WTC11 (cell line): Measurements from ENCODE around the gene FITM1. TPM values are rescaled to one million over a fixed set of nuclear protein-coding genes. Genes with fewer than 3 reads are reported as not detected.

Source experiments
- ATF1 ChIP-seq: sonication (generic); formaldehyde crosslinking; IDR thresholded peaks from 2 replicates; pipeline ENCODE4 v1.8.1; 2023; ENCODE audit warnings: mild to moderate bottlenecking, moderate library complexity, missing genetic modification reagents
- CDX4 ChIP-seq: fragments of 250-450 bp; sonication (Bioruptor Pico); IDR thresholded peaks from 2 replicates; pipeline ENCODE4 v1.9.0; 2021; ENCODE audit warnings: moderate library complexity, mild to moderate bottlenecking, inconsistent platforms, borderline replicate concordance
- E2F5 ChIP-seq: sonication (generic); formaldehyde crosslinking; IDR thresholded peaks from 2 replicates; pipeline ENCODE4 v1.8.1; 2022; ENCODE audit warnings: mild to moderate bottlenecking, moderate library complexity, missing genetic modification reagents
- ELF4 ChIP-seq: sonication (generic); formaldehyde crosslinking; IDR thresholded peaks from 2 replicates; pipeline ENCODE4 v1.8.1; 2022; ENCODE audit warnings: low read depth, mild to moderate bottlenecking, moderate library complexity, missing genetic modification reagents
- ETV6 ChIP-seq: sonication (generic); formaldehyde crosslinking; IDR thresholded peaks from 2 replicates; pipeline ENCODE4 v1.8.1; 2022; ENCODE audit warnings: mild to moderate bottlenecking, missing genetic modification reagents
- FOXJ3 ChIP-seq: sonication (generic); formaldehyde crosslinking; IDR thresholded peaks from 2 replicates; pipeline ENCODE4 v1.9.0; 2021; ENCODE audit warnings: missing genetic modification reagents, mild to moderate bottlenecking, borderline replicate concordance
- FOXK1 ChIP-seq: sonication (generic); formaldehyde crosslinking; IDR thresholded peaks from 2 replicates; pipeline ENCODE4 v1.8.0; 2022; ENCODE audit warnings: mild to moderate bottlenecking, moderate library complexity, missing genetic modification reagents
- GTF2I ChIP-seq: fragments of 250-450 bp; sonication (Bioruptor Pico); conservative IDR thresholded peaks from 2 replicates; pipeline ENCODE4 v1.4.0; 2021; ENCODE audit warnings: mild to moderate bottlenecking
- IRF1 ChIP-seq: sonication (generic); formaldehyde crosslinking; IDR thresholded peaks from 2 replicates; pipeline ENCODE4 v1.8.0; 2023; ENCODE audit warnings: missing genetic modification reagents
- MXD4 ChIP-seq: fragments of 250-450 bp; sonication (Bioruptor Pico); IDR thresholded peaks from 2 replicates; pipeline ENCODE4 v1.8.0; 2021; ENCODE audit warnings: mild to moderate bottlenecking, moderate library complexity, borderline replicate concordance
- NR1H2 ChIP-seq: sonication (generic); formaldehyde crosslinking; IDR thresholded peaks from 2 replicates; pipeline ENCODE4 v1.9.0; 2021; ENCODE audit warnings: mild to moderate bottlenecking, moderate library complexity, missing genetic modification reagents
- PRRX2 ChIP-seq: fragments of 250-450 bp; sonication (Bioruptor Pico); IDR thresholded peaks from 2 replicates; pipeline ENCODE4 v1.8.0; 2021; ENCODE audit warnings: mild to moderate bottlenecking
- RELA ChIP-seq: sonication (generic); formaldehyde crosslinking; IDR thresholded peaks from 2 replicates; pipeline ENCODE4 v1.8.1; 2022; ENCODE audit warnings: missing genetic modification reagents, mild to moderate bottlenecking, borderline replicate concordance
- RORB ChIP-seq: fragments of 250-450 bp; sonication (Bioruptor Pico); IDR thresholded peaks from 2 replicates; pipeline ENCODE4 v1.9.0; 2021; ENCODE audit warnings: mild to moderate bottlenecking
- SMAD3 ChIP-seq: sonication (generic); formaldehyde crosslinking; IDR thresholded peaks from 2 replicates; pipeline ENCODE4 v1.8.0; 2022; ENCODE audit warnings: missing genetic modification reagents, mild to moderate bottlenecking, borderline replicate concordance
- SMAD4 ChIP-seq: sonication (generic); formaldehyde crosslinking; IDR thresholded peaks from 2 replicates; pipeline ENCODE4 v1.8.0; 2022; ENCODE audit warnings: mild to moderate bottlenecking, missing genetic modification reagents
- SP1 ChIP-seq: sonication (generic); formaldehyde crosslinking; conservative IDR thresholded peaks from 2 replicates; pipeline ENCODE4 v1.8.1; 2022; ENCODE audit warnings: missing genetic modification reagents
- TEAD4 ChIP-seq: sonication (generic); formaldehyde crosslinking; IDR thresholded peaks from 2 replicates; pipeline ENCODE4 v1.8.0; 2022; ENCODE audit warnings: mild to moderate bottlenecking, missing genetic modification reagents
- ZNF232 ChIP-seq: sonication (generic); formaldehyde crosslinking; IDR thresholded peaks from 2 replicates; pipeline ENCODE4 v1.8.0; 2022; ENCODE audit warnings: mild to moderate bottlenecking, missing genetic modification reagents
- ZNF416 ChIP-seq: fragments of 250-450 bp; sonication (Bioruptor Pico); IDR thresholded peaks from 2 replicates; pipeline ENCODE4 v1.9.0; 2021; ENCODE audit warnings: mild to moderate bottlenecking, inconsistent platforms
- ZNF512 ChIP-seq: sonication (generic); formaldehyde crosslinking; IDR thresholded peaks from 2 replicates; pipeline ENCODE4 v1.8.1; 2022; ENCODE audit warnings: missing genetic modification reagents, borderline replicate concordance
- ZSCAN18 ChIP-seq: fragments of 250-450 bp; sonication (Bioruptor Pico); IDR thresholded peaks from 2 replicates; pipeline ENCODE4 v2.1.2; 2022; ENCODE audit warnings: mild to moderate bottlenecking, moderate library complexity
- total RNA-seq: library from RNA; stranded (reverse); gene quantifications from 3 replicates; pipeline ENCODE4 v1.2.3, GENCODE V29; 2021
- TF ChIP-seq, protein P1 (sequence below): sonication (generic); formaldehyde crosslinking; IDR thresholded peaks from 2 replicates; pipeline ENCODE4 v1.8.1; 2023; ENCODE audit warnings: mild to moderate bottlenecking, missing genetic modification reagents, moderate library complexity
- TF ChIP-seq, protein P2 (sequence below): sonication (generic); formaldehyde crosslinking; IDR thresholded peaks from 2 replicates; pipeline ENCODE4 v1.8.0; 2023; ENCODE audit warnings: mild to moderate bottlenecking, missing genetic modification reagents
- TF ChIP-seq, protein P3 (sequence below): sonication (generic); formaldehyde crosslinking; IDR thresholded peaks from 2 replicates; pipeline ENCODE4 v1.8.1; 2023; ENCODE audit warnings: mild to moderate bottlenecking, missing genetic modification reagents, moderate library complexity
- TF ChIP-seq, protein P4 (sequence below): sonication (generic); formaldehyde crosslinking; IDR thresholded peaks from 2 replicates; pipeline ENCODE4 v1.8.1; 2023; ENCODE audit warnings: mild to moderate bottlenecking, missing genetic modification reagents

The FITM1 gene
- total RNA-seq, 1 experiment from 2014 or later: not detected

DNA sequence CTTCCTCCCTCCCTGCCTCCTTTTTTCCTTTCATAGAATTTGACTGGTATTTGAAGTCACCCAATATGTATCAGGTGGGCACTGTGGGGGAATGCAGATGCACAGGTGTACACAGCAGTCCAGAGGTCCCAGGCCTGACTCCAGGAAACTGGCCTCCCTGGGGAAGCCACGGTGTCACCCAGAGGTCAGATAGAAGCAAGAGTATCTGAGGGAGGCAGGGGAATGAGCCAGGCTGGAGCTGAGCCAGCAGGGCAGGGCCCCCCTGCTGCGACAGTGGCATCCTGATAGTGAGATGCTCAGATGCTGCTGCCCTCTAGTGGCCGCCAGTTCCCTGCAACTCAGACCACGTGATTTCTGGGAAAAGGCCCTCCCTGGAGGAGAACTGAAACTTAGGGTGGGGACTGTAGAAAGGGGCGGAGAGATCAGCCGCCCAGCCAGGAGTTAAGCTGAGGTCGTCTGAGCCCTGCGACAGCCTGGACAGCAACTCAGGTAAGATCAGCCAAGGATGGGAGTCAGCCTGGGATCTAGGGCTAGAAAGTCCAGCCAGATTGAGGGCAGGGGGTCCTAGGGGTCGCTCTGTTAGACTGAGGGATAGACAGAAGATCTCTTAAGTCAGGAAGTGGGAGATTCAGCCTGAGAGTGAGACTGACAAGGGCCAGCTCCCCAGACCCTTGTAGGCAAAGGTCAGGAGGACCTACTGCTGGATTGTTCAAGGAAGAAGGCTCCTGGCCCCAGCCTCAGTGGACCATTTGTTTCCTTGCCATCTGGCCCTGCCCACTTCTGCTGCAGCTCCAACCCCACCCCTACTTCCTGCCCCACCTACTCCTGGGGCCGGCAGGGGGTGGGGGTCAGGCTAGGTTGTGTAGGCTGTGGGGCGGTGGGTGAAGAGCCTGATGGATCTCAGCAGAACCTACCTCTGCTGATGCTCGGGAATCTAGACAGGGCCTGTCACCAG, 30.7 kb downstream of the FITM1 start, which contains the start of gene IRF9 (continued):
- no peak for TF ChIP-seq ZNF512 (CRISPR knock-in tag)
- TF ChIP-seq, protein P1, sequence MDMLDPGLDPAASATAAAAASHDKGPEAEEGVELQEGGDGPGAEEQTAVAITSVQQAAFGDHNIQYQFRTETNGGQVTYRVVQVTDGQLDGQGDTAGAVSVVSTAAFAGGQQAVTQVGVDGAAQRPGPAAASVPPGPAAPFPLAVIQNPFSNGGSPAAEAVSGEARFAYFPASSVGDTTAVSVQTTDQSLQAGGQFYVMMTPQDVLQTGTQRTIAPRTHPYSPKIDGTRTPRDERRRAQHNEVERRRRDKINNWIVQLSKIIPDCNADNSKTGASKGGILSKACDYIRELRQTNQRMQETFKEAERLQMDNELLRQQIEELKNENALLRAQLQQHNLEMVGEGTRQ (CRISPR knock-in tag): peak; percentile 96
- TF ChIP-seq ZSCAN18 (CRISPR knock-in tag): no peak
- TF ChIP-seq RORB: no peak
- TF ChIP-seq, protein P2, sequence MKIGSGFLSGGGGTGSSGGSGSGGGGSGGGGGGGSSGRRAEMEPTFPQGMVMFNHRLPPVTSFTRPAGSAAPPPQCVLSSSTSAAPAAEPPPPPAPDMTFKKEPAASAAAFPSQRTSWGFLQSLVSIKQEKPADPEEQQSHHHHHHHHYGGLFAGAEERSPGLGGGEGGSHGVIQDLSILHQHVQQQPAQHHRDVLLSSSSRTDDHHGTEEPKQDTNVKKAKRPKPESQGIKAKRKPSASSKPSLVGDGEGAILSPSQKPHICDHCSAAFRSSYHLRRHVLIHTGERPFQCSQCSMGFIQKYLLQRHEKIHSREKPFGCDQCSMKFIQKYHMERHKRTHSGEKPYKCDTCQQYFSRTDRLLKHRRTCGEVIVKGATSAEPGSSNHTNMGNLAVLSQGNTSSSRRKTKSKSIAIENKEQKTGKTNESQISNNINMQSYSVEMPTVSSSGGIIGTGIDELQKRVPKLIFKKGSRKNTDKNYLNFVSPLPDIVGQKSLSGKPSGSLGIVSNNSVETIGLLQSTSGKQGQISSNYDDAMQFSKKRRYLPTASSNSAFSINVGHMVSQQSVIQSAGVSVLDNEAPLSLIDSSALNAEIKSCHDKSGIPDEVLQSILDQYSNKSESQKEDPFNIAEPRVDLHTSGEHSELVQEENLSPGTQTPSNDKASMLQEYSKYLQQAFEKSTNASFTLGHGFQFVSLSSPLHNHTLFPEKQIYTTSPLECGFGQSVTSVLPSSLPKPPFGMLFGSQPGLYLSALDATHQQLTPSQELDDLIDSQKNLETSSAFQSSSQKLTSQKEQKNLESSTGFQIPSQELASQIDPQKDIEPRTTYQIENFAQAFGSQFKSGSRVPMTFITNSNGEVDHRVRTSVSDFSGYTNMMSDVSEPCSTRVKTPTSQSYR (CRISPR knock-in tag): no peak
- no peak for TF ChIP-seq SMAD4 (CRISPR knock-in tag)
- TF ChIP-seq IRF1 (CRISPR knock-in tag): no peak
- TF ChIP-seq, protein P3, sequence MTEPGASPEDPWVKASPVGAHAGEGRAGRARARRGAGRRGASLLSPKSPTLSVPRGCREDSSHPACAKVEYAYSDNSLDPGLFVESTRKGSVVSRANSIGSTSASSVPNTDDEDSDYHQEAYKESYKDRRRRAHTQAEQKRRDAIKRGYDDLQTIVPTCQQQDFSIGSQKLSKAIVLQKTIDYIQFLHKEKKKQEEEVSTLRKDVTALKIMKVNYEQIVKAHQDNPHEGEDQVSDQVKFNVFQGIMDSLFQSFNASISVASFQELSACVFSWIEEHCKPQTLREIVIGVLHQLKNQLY (CRISPR knock-in tag): no peak
- no peak for TF ChIP-seq MXD4
- no peak for TF ChIP-seq ATF1 (CRISPR knock-in tag)
- TF ChIP-seq GTF2I: no peak
- TF ChIP-seq E2F5 (CRISPR knock-in tag): no peak
- TF ChIP-seq TEAD4: no peak
- no peak for TF ChIP-seq ZNF416 (CRISPR knock-in tag)
- TF ChIP-seq, protein P4, sequence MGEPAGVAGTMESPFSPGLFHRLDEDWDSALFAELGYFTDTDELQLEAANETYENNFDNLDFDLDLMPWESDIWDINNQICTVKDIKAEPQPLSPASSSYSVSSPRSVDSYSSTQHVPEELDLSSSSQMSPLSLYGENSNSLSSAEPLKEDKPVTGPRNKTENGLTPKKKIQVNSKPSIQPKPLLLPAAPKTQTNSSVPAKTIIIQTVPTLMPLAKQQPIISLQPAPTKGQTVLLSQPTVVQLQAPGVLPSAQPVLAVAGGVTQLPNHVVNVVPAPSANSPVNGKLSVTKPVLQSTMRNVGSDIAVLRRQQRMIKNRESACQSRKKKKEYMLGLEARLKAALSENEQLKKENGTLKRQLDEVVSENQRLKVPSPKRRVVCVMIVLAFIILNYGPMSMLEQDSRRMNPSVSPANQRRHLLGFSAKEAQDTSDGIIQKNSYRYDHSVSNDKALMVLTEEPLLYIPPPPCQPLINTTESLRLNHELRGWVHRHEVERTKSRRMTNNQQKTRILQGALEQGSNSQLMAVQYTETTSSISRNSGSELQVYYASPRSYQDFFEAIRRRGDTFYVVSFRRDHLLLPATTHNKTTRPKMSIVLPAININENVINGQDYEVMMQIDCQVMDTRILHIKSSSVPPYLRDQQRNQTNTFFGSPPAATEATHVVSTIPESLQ: no peak
- 0 out of 2 replicates have a peak, but pooled peaks have one; percentile 46 for TF ChIP-seq SP1 (CRISPR knock-in tag)
- no peak for TF ChIP-seq ELF4 (CRISPR knock-in tag)
- TF ChIP-seq CDX4 (CRISPR knock-in tag): no peak
- no peak for TF ChIP-seq ZNF232 (CRISPR knock-in tag)
- no peak for TF ChIP-seq NR1H2
- TF ChIP-seq RELA: no peak
- peak; percentile 62 for TF ChIP-seq PRRX2 (CRISPR knock-in tag)
- TF ChIP-seq SMAD3 (CRISPR knock-in tag): no peak
- no peak for TF ChIP-seq FOXK1 (CRISPR knock-in tag)
- TF ChIP-seq FOXJ3: no peak
- peak; percentile 73; the same call in 1 of the 2 replicates for TF ChIP-seq ETV6
